Psoas muscle (tissue), 8 donors: ENCODE results near the gene IKZF1. TPM values are rescaled to one million over a fixed set of nuclear protein-coding genes. Genes with fewer than 3 reads are reported as not detected.

ENCODE experiments used
- ATAC-seq, 4 donors: fragments of 200-7000 bp; cut with Tn5 transposase; one replicate each; pipeline ENCODE4 v1.9.1; 2020; ENCODE audit warnings: moderate library complexity in 3 of 4, mild to moderate bottlenecking in 2 of 4
- DNase-seq, 2 donors: peaks; one replicate each; pipeline ENCODE4 v3.0.0-alpha.2; 2020
- H3K27ac ChIP-seq: fragments of 200-600 bp; one replicate; pipeline ENCODE4 v1.8.0; 2022
- H3K27me3 ChIP-seq, 3 donors: fragments of 200-600 bp in 1 of 3; one replicate each; pipeline versions ENCODE4 v1.6.1 to v1.8.0; 2013 to 2022; ENCODE audit warnings: low read length in 2 of 3, mild to moderate bottlenecking in 2 of 3, moderate library complexity in 1 of 3; ENCODE audit not compliant: insufficient read depth in 3 of 3
- H3K36me3 ChIP-seq, 2 donors: fragments of 200-600 bp in 1 of 2; one replicate each; pipeline versions ENCODE4 v1.6.1 to v1.8.0; 2013 to 2022; ENCODE audit warnings: low read depth in 1 of 2, mild to moderate bottlenecking in 1 of 2, moderate library complexity in 1 of 2; ENCODE audit not compliant: insufficient read depth in 1 of 2
- H3K4me1 ChIP-seq: fragments of 200-600 bp; one replicate; pipeline ENCODE4 v1.8.0; 2022
- H3K4me3 ChIP-seq: fragments of 200-600 bp; one replicate; pipeline ENCODE4 v1.8.0; 2022; ENCODE audit warnings: mild to moderate bottlenecking
- H3K9me3 ChIP-seq: fragments of 200-600 bp; one replicate; pipeline ENCODE4 v1.8.0; 2022
- WGBS, 3 donors: extraction: QIAGEN DNeasy Blood & Tissue Kit; methylation state at CpG; one replicate each; pipeline versions ENCODE4 v1.1.6 to v1.1.7; 2013; 5-methylcytosine and 5-hydroxymethylcytosine counted together
- intact Hi-C, 2 donors: fragments of 100-400 bp; cut with DNase I; formaldehyde crosslinking; loops; one replicate each; pipeline versions ENCODE4 v1.11.0 to v1.14.2; 2022
- polyA plus RNA-seq, 3 donors: library from polyadenylated mRNA; stranded (reverse); fragments of 200-250 nt; gene quantifications; one replicate each; pipeline ENCODE4 v1.2.3, GENCODE V29; 2013
- total RNA-seq, 4 donors: library from RNA; stranded (reverse); fragmentation: NEBNext Ultra II Directional in 2 of 4; extraction: Animal tissue kit (Norgen Biotek cat#: 25700) in 2 of 4; gene quantifications; one replicate each; pipeline versions ENCODE4 v1.2.1 to v1.2.4, GENCODE V29; 2021 to 2023
- TF ChIP-seq, protein P1 (sequence below): fragments of 200-600 bp; IDR thresholded peaks from one replicate; pipeline ENCODE4 v1.8.0; 2022; ENCODE audit warnings: antibody characterized with exemption
- donor health status: healthy with polysubstance abuse.
- donor health status: DM: no; HTN: no; CAD: no; lungs with moderate emphysema.
- donor health status: Bipolar disorder and iron deficiency.
- donor health status: healthy.
- donor health status: DM: yes; HTN: yes; CAD: no.
- donor health status: DM: no; HTN: no; CAD: no.
- donor health status: DM: no; HTN: no; CAD: no.
- donor health status: DM: yes; HTN: yes; CAD: no.

IKZF1 gene
- total and polyA plus RNA-seq, 7 donors: 0.18 to 2.0 (median 1.1) TPM

DNA sequence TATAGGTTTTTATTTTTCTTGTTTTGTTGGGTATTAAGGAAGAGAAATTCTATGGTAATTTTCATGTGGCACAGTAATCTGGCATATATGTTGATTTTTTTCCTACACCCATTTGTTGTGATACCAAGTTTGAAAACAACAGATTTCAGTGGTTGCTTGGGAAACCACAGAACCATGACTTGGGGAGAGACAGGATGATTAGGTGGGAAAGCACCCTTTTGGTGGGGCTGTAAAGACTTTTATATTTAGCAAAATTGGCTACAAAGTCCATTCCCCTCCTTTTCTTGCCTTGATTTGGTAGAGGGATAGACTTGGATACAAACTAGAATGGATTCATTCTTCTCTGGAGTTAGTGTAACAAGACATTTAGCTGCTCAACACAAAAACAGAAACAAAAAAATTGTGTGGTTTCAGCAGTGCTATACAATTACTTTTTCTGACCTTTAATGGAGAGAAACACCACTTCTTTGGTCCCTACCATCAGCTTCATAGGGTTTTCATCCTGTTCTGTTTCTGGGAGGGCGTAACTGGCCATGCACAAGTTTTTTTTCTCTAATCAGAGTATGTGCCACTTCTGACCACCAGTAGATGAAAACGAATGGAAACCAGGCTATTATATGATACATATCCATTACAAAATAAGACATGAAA is 92.9 kb downstream of the IKZF1 start:
- 73 to 74% (median 74%) methylated on average over 2 of the region's 2 CpGs for WGBS, 3 donors
- intact Hi-C loops: no loop called here
- TF ChIP-seq, protein P1, sequence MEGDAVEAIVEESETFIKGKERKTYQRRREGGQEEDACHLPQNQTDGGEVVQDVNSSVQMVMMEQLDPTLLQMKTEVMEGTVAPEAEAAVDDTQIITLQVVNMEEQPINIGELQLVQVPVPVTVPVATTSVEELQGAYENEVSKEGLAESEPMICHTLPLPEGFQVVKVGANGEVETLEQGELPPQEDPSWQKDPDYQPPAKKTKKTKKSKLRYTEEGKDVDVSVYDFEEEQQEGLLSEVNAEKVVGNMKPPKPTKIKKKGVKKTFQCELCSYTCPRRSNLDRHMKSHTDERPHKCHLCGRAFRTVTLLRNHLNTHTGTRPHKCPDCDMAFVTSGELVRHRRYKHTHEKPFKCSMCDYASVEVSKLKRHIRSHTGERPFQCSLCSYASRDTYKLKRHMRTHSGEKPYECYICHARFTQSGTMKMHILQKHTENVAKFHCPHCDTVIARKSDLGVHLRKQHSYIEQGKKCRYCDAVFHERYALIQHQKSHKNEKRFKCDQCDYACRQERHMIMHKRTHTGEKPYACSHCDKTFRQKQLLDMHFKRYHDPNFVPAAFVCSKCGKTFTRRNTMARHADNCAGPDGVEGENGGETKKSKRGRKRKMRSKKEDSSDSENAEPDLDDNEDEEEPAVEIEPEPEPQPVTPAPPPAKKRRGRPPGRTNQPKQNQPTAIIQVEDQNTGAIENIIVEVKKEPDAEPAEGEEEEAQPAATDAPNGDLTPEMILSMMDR: no peak

DNA sequence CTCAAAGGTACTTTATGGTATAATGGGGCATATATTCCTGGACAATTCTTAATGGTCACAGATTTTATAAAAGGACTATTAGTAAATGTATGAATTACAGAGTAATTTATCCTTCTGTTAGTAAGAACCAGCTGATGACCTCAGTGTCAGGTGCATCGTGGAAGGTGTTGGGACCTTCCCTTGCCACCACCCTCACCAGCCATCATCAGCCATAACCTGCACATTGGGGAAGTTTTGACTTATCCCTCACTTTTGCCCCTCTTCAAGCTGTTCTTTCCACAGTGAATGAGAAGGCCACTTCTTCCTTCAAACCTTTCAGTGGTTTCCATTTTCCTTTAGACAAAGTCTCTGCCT is 93.4 kb downstream of the IKZF1 start:
- no peak overlapping the region for H3K27ac ChIP-seq
- DNase-seq (no peak), ATAC-seq (no peak)
- H3K36me3 ChIP-seq: no peaks in the 10 kb centered on the region
- no peaks in the 10 kb centered on the region for H3K9me3 ChIP-seq
- no peaks in the 10 kb centered on the region for H3K4me1 ChIP-seq
- no peak overlapping the region for H3K4me3 ChIP-seq
- WGBS, 3 donors: 77 to 85% (median 78%) methylated on average over 1 of the region's 1 CpG
- TF ChIP-seq, protein P1: no peak
- H3K27me3 ChIP-seq: peaks cover 2 to 38% (median 3%) of the 10 kb centered on the region in 3 donors
- intact Hi-C loops: no loop called here

More for the DNA sequence above, 92.9 kb downstream of the IKZF1 start:
- no peak for DNase-seq
- Histone ChIP-seq H3K9me3 (no peaks in the 10 kb centered on the region), H3K27me3 (peaks cover 2 to 33% (median 3%) of the 10 kb centered on the region in 3 donors), H3K36me3 (no peaks in the 10 kb centered on the region), H3K27ac (no peak overlapping the region), H3K4me3 (no peak overlapping the region), H3K4me1 (no peaks in the 10 kb centered on the region)
- no peak for ATAC-seq

DNA sequence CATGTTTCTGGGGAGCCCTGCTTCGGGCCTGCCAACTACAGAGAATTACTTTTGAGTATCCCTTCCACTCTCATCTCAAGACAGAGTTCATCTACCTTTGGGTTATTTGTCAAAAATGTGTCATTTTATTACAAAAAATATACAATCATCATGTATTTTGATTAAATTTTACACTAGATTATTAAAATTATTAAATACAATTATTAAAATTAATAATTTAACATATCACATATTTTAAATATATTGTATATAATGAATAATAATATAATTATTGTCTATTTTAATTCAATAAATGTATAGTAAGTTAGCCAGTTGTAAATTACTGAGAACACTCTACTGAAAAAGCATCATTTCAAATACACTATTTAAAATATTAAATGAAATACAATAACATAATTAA is 94.7 kb downstream of the IKZF1 start:
- WGBS, 3 donors: 70 to 80% (median 75%) methylated on average over 1 of the region's 1 CpG
- H3K4me1 ChIP-seq: no peaks in the 10 kb centered on the region
- no peaks in the 10 kb centered on the region for H3K9me3 ChIP-seq
- H3K4me3 ChIP-seq: no peak overlapping the region
- H3K27me3 ChIP-seq: peaks cover 2 to 46% (median 3%) of the 10 kb centered on the region in 3 donors
- H3K36me3 ChIP-seq: no peaks in the 10 kb centered on the region
- TF ChIP-seq, protein P1: no peak
- no peak overlapping the region for H3K27ac ChIP-seq
- intact Hi-C loops: no loop called here
- ATAC-seq (no peak), DNase-seq (no peak)

DNA sequence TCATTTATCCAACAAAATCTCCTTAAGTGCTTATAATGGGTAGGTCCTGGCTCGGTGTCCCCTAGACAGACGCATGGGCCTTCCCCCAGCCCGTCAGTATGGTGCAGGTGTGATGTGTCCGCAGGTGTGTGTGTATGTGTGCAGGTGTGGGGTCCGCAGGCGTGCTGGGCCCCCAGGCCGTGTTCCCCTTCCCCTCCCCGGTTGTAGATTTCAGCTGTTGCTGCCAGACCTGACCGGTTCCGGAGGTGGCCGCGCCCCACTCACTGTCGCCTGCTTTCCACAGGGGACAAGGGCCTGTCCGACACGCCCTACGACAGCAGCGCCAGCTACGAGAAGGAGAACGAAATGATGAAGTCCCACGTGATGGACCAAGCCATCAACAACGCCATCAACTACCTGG is 95.1 kb downstream of the IKZF1 start:
- no peak overlapping the region for H3K27ac ChIP-seq
- H3K4me3 ChIP-seq: no peak overlapping the region
- TF ChIP-seq, protein P1: no peak
- H3K4me1 ChIP-seq: no peaks in the 10 kb centered on the region
- no peak for DNase-seq
- no peak for ATAC-seq
- intact Hi-C loops: no loop called here
- WGBS, 3 donors: 51 to 66% (median 59%) methylated on average over 21 of the region's 21 CpGs
- no peaks in the 10 kb centered on the region for H3K9me3 ChIP-seq
- peaks cover 2 to 46% (median 5%) of the 10 kb centered on the region in 3 donors for H3K27me3 ChIP-seq
- no peaks in the 10 kb centered on the region for H3K36me3 ChIP-seq

DNA sequence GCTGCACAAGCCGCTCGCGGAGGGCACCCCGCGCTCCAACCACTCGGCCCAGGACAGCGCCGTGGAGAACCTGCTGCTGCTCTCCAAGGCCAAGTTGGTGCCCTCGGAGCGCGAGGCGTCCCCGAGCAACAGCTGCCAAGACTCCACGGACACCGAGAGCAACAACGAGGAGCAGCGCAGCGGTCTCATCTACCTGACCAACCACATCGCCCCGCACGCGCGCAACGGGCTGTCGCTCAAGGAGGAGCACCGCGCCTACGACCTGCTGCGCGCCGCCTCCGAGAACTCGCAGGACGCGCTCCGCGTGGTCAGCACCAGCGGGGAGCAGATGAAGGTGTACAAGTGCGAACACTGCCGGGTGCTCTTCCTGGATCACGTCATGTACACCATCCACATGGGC is 95.6 kb downstream of the IKZF1 start:
- intact Hi-C loops: no loop called here
- 13 to 34% (median 23%) methylated on average over 41 of the region's 41 CpGs for WGBS, 3 donors
- no peaks in the 10 kb centered on the region for H3K4me1 ChIP-seq
- H3K27ac ChIP-seq: no peak overlapping the region
- peaks cover 2 to 46% (median 5%) of the 10 kb centered on the region in 3 donors for H3K27me3 ChIP-seq
- no peaks in the 10 kb centered on the region for H3K36me3 ChIP-seq
- no peak for ATAC-seq
- no peaks in the 10 kb centered on the region for H3K9me3 ChIP-seq
- no peak for DNase-seq
- no peak overlapping the region for H3K4me3 ChIP-seq
- TF ChIP-seq, protein P1: no peak
